ENCODE measurements around the gene DNAJB2.

DNAJB2 gene

GRCh38 chr2:219280651-219281050 lies 1.5 kb downstream of the DNAJB2 start:
- H3K9me3 ChIP-seq (replicated peaks; ENCODE audit: insufficient read depth, low read length): no peaks in the 10 kb centered on the region
- no peak for TF ChIP-seq CTCF (IDR thresholded peaks at IDR 0.05; ENCODE audit: low read length)
- TF ChIP-seq EZH2phosphoT487 (IDR thresholded peaks at IDR 0.05; ENCODE audit: low read length): no peak
- no peak for TF ChIP-seq EZH2 (optimal IDR thresholded peaks at IDR 0.05; ENCODE audit: low read depth, low read length)
- H3K27me3 ChIP-seq (replicated peaks; ENCODE audit: insufficient read depth, low read length): no peaks in the 10 kb centered on the region
- 0 out of 2 replicates have a peak overlapping the region, but pooled peaks have one; percentile 58 for H3K4me2 ChIP-seq (ENCODE audit: low read depth, low read length)
- peaks cover 15% of the 10 kb centered on the region for H3F3A ChIP-seq (ENCODE audit: insufficient read depth, low read length)
- no peak for DNase-seq
- 0 out of 2 replicates have a peak overlapping the region, but pooled peaks have one; percentile 96 for H3K9ac ChIP-seq (ENCODE audit: low read length)
- no peaks in the 10 kb centered on the region for H4K20me1 ChIP-seq (ENCODE audit: insufficient read depth, low read length)
- H3K4me3 ChIP-seq (ENCODE audit: low read length): no peak overlapping the region
- no peaks in the 10 kb centered on the region for H3K9me2 ChIP-seq (replicated peaks; ENCODE audit: insufficient read depth, low read length)
- H2AFZ ChIP-seq (ENCODE audit: low read length): no peak overlapping the region
- no peak overlapping the region for H3K27ac ChIP-seq (ENCODE audit: low read length)
- H3K79me2 ChIP-seq (ENCODE audit: low read length): peaks cover 10% of the 10 kb centered on the region
- no peaks in the 10 kb centered on the region for H3K36me3 ChIP-seq (replicated peaks; ENCODE audit: insufficient read depth, low read length)
- peaks cover 21% of the 10 kb centered on the region for H3K4me1 ChIP-seq (ENCODE audit: low read length)

- Histone ChIP-seq H3K4me2 (ENCODE audit: low read depth, low read length) (no peak overlapping the region), H3K9me2 (replicated peaks; ENCODE audit: insufficient read depth, low read length) (no peaks in the 10 kb centered on the region), H4K20me1 (ENCODE audit: insufficient read depth, low read length) (no peaks in the 10 kb centered on the region), H3K36me3 (replicated peaks; ENCODE audit: insufficient read depth, low read length) (no peaks in the 10 kb centered on the region), H3K4me3 (ENCODE audit: low read length) (no peak overlapping the region), H3K9ac (ENCODE audit: low read length) (no peak overlapping the region), H3F3A (ENCODE audit: insufficient read depth, low read length) (peaks cover 15% of the 10 kb centered on the region), H3K27me3 (replicated peaks; ENCODE audit: insufficient read depth, low read length) (no peaks in the 10 kb centered on the region), H3K79me2 (ENCODE audit: low read length) (peaks cover 10% of the 10 kb centered on the region), H3K4me1 (ENCODE audit: low read length) (peaks cover 21% of the 10 kb centered on the region), H3K27ac (ENCODE audit: low read length) (no peak overlapping the region), H2AFZ (ENCODE audit: low read length) (no peak overlapping the region), H3K9me3 (replicated peaks; ENCODE audit: insufficient read depth, low read length) (no peaks in the 10 kb centered on the region)
- no peak for TF ChIP-seq EZH2 (optimal IDR thresholded peaks at IDR 0.05; ENCODE audit: low read depth, low read length)
- no peak for TF ChIP-seq CTCF (IDR thresholded peaks at IDR 0.05; ENCODE audit: low read length)
- TF ChIP-seq EZH2phosphoT487 (IDR thresholded peaks at IDR 0.05; ENCODE audit: low read length): no peak
- no peak for DNase-seq
Observed at GRCh38 chr2:219281588-219281987, 2.4 kb downstream of the DNAJB2 start.

GRCh38 chr2:219282375-219282774 lies 3.2 kb downstream of the DNAJB2 start:
- H3K36me3 ChIP-seq (replicated peaks; ENCODE audit: insufficient read depth, low read length): no peaks in the 10 kb centered on the region
- no peak overlapping the region for H3K4me2 ChIP-seq (ENCODE audit: low read depth, low read length)
- no peak overlapping the region for H3K4me3 ChIP-seq (ENCODE audit: low read length)
- no peaks in the 10 kb centered on the region for H3K9me2 ChIP-seq (replicated peaks; ENCODE audit: insufficient read depth, low read length)
- no peaks in the 10 kb centered on the region for H4K20me1 ChIP-seq (ENCODE audit: insufficient read depth, low read length)
- H3K9ac ChIP-seq (ENCODE audit: low read length): no peak overlapping the region
- H3K4me1 ChIP-seq (ENCODE audit: low read length): peaks cover 17% of the 10 kb centered on the region
- TF ChIP-seq EZH2 (optimal IDR thresholded peaks at IDR 0.05; ENCODE audit: low read depth, low read length): no peak
- TF ChIP-seq EZH2phosphoT487 (IDR thresholded peaks at IDR 0.05; ENCODE audit: low read length): no peak
- no peak for TF ChIP-seq CTCF (IDR thresholded peaks at IDR 0.05; ENCODE audit: low read length)
- no peaks in the 10 kb centered on the region for H3K9me3 ChIP-seq (replicated peaks; ENCODE audit: insufficient read depth, low read length)
- no peak overlapping the region for H3K27ac ChIP-seq (ENCODE audit: low read length)
- DNase-seq: no peak
- no peaks in the 10 kb centered on the region for H3K27me3 ChIP-seq (replicated peaks; ENCODE audit: insufficient read depth, low read length)
- peaks cover 10% of the 10 kb centered on the region for H3K79me2 ChIP-seq (ENCODE audit: low read length)
- no peak overlapping the region for H2AFZ ChIP-seq (ENCODE audit: low read length)
- peaks cover 15% of the 10 kb centered on the region for H3F3A ChIP-seq (ENCODE audit: insufficient read depth, low read length)
